A673 (cell line): ENCODE results near the gene WNT6. TPM values are rescaled to one million over a fixed set of nuclear protein-coding genes. Genes with fewer than 3 reads are reported as not detected.

Experiments
- BruUV-seq: library from RNA; stranded (reverse); fragments of 400-500 nt; replicated peaks from 2 replicates; lab custom pipeline; 2021; lab: Mats Ljungman, UMichigan
- CTCF ChIA-PET: fragments of 300-600 bp; sonication (Branson Sonifier 250); formaldehyde crosslinking; loops from one replicate; lab custom pipeline; 2022; ENCODE audit warnings: antibody characterized with exemption; lab: Charles Lee
- POLR2A ChIA-PET: fragments of 300-600 bp; sonication (Branson Sonifier 250); formaldehyde crosslinking; loops from one replicate; lab custom pipeline; 2022; ENCODE audit warnings: antibody characterized with exemption; ENCODE audit not compliant: low non-redundant PET; lab: Charles Lee
- DNase-seq: peaks from one replicate; pipeline ENCODE4 v3.0.0-alpha.2; 2015; ENCODE audit warnings: low spot score
- H3K27ac ChIP-seq: fragments of 200-600 bp; sonication (generic); 2 replicates; pipeline ENCODE4 v1.5.1; 2016; ENCODE audit warnings: mixed run types, low read depth, mild to moderate bottlenecking, mixed read lengths, antibody characterized with exemption, low read length; ENCODE audit not compliant: poor library complexity, severe bottlenecking
- H3K27me3 ChIP-seq: fragments of 200-600 bp; sonication (generic); replicated peaks from 2 replicates; pipeline ENCODE4 v1.6.1; 2017; ENCODE audit warnings: mixed run types, low read depth, mild to moderate bottlenecking, mixed read lengths, antibody characterized with exemption, low read length; ENCODE audit not compliant: insufficient read depth, poor library complexity
- H3K36me3 ChIP-seq: fragments of 200-600 bp; sonication (generic); 2 replicates; pipeline ENCODE4 v1.6.1; 2016; ENCODE audit warnings: mixed run types, mild to moderate bottlenecking, mixed read lengths, antibody characterized with exemption, low read length; ENCODE audit not compliant: insufficient read depth, poor library complexity, severe bottlenecking
- H3K4me1 ChIP-seq: fragments of 200-600 bp; sonication (generic); 2 replicates; pipeline ENCODE4 v1.6.1; 2017; ENCODE audit warnings: mixed run types, mild to moderate bottlenecking, mixed read lengths, antibody characterized with exemption, low read length; ENCODE audit not compliant: insufficient read depth, poor library complexity, severe bottlenecking
- H3K4me3 ChIP-seq: fragments of 200-600 bp; sonication (generic); 2 replicates; pipeline ENCODE4 v1.5.1; 2016; ENCODE audit warnings: low read depth, mixed run types, mild to moderate bottlenecking, mixed read lengths, low read length; ENCODE audit not compliant: poor library complexity, severe bottlenecking
- H3K9me3 ChIP-seq: fragments of 200-600 bp; sonication (generic); 2 replicates; pipeline ENCODE4 v1.6.1; 2016; ENCODE audit warnings: mixed run types, low read depth, mild to moderate bottlenecking, mixed read lengths, antibody characterized with exemption, low read length; ENCODE audit not compliant: poor library complexity, severe bottlenecking
- CTCF ChIP-seq: fragments of 300-800, 200-600 bp; sonication (generic); conservative IDR thresholded peaks from 2 replicates; pipeline ENCODE4 v1.5.1; 2017; ENCODE audit warnings: low read depth, mild to moderate bottlenecking, antibody characterized with exemption, low read length, moderate library complexity, mixed read lengths
- EZH2 ChIP-seq: fragments of 200-600 bp; sonication (generic); IDR thresholded peaks from 2 replicates; pipeline ENCODE4 v1.6.1; 2017; ENCODE audit warnings: borderline replicate concordance, low read depth, mild to moderate bottlenecking, mixed read lengths, antibody characterized with exemption, low read length; ENCODE audit not compliant: poor library complexity, severe bottlenecking
- intact Hi-C: fragments of 100-400 bp; cut with micrococcal nuclease; formaldehyde crosslinking; loops from one replicate; pipeline ENCODE4 v1.10.0; 2022; ENCODE audit not compliant: unreplicated experiment
- total RNA-seq: library from RNA; stranded (reverse); gene quantifications from 2 replicates; pipeline ENCODE4 v1.2.3, GENCODE V29; 2021

WNT6 gene
- total RNA-seq, 1 experiment from 2014 or later = not detected

GRCh38 chr2:218812096-218812815 lies 47.3 kb upstream of the WNT6 start:
- H3K9me3 ChIP-seq = no peaks in the 10 kb centered on the region
- POLR2A ChIA-PET = no interaction called here
- no peak overlapping the region for H3K27ac ChIP-seq
- no peaks in the 10 kb centered on the region for H3K36me3 ChIP-seq
- intact Hi-C loops = no loop called here
- TF ChIP-seq EZH2 (no peak), CTCF (no peak)
- no peaks in the 10 kb centered on the region for H3K4me1 ChIP-seq
- H3K27me3 ChIP-seq = no peaks in the 10 kb centered on the region
- BruUV-seq = no TSS peak
- CTCF ChIA-PET = no interaction called here
- no peak overlapping the region for H3K4me3 ChIP-seq
- no peak for DNase-seq

- POLR2A ChIA-PET = no interaction called here
- H3K27ac ChIP-seq = no peak overlapping the region
- TF ChIP-seq CTCF (no peak), EZH2 (no peak)
- no peaks in the 10 kb centered on the region for H3K36me3 ChIP-seq
- DNase-seq = no peak
- no TSS peak for BruUV-seq
- CTCF ChIA-PET = interaction anchor here (0.6 kb wide), 1 partner anchor 58 kb away, joined by 3 read pairs; no protein-coding TSS in a partner anchor
- H3K4me3 ChIP-seq = no peak overlapping the region
- intact Hi-C loops = no loop called here
- no peaks in the 10 kb centered on the region for H3K4me1 ChIP-seq
- H3K27me3 ChIP-seq = no peaks in the 10 kb centered on the region
- no peaks in the 10 kb centered on the region for H3K9me3 ChIP-seq
Measured at GRCh38 chr2:218812861-218813260, 46.7 kb upstream of the WNT6 start.

- no peak for DNase-seq
- BruUV-seq = no TSS peak
- Histone ChIP-seq H3K9me3 (no peaks in the 10 kb centered on the region), H3K4me1 (no peaks in the 10 kb centered on the region), H3K27me3 (no peaks in the 10 kb centered on the region), H3K27ac (no peak overlapping the region), H3K4me3 (no peak overlapping the region), H3K36me3 (no peaks in the 10 kb centered on the region)
- ChIA-PET CTCF (no interaction called here), POLR2A (no interaction called here)
- intact Hi-C loops = no loop called here
- no peak for TF ChIP-seq CTCF
Measured at GRCh38 chr2:218813771-218814460, 45.7 kb upstream of the WNT6 start.
